WI38 (cell line): ENCODE measurements around the gene CNDP1.

Source experiments
- H3K4me3 ChIP-seq: 2 replicates; pipeline ENCODE4 v1.5.1; 2011; ENCODE audit warnings: low read depth, mild to moderate bottlenecking, control low read depth, low read length
- TF ChIP-seq, protein P1 (sequence below): IDR thresholded peaks from 2 replicates; pipeline ENCODE4 v1.5.1; 2012; ENCODE audit warnings: low read depth, mild to moderate bottlenecking, control low read depth, low read length

CNDP1 gene

DNA sequence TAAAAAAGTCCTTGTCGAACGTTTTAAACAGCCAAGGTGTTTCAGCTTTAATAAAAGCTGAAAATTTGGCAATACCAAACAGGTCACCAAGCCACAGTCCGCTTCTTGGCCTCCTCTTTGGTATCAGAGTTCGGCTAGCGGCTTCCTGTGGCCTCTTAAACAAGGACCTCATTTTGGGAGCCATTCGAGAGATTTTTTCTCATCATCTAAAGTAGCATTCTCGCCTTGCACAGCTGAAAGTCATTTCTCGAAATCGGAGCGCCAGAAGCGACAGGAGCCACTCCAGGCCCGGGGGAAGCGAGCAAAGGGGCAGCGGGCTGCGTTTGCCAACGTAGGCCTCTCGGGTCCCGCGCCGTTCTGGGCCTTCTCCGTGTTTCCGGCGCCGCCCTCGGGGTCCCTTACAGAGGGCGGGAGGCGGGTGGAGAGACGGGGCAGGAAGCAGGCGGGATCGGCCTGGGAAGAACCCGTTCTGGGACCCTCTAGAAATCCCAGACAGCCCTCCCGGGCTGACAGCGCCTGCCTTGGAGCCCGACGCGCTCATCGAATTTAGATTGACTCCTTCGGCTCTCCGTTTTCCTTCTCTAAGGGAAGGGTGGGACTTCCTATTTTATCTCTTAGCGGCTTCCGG, 62.8 kb downstream of the CNDP1 start:
- TF ChIP-seq, protein P1, sequence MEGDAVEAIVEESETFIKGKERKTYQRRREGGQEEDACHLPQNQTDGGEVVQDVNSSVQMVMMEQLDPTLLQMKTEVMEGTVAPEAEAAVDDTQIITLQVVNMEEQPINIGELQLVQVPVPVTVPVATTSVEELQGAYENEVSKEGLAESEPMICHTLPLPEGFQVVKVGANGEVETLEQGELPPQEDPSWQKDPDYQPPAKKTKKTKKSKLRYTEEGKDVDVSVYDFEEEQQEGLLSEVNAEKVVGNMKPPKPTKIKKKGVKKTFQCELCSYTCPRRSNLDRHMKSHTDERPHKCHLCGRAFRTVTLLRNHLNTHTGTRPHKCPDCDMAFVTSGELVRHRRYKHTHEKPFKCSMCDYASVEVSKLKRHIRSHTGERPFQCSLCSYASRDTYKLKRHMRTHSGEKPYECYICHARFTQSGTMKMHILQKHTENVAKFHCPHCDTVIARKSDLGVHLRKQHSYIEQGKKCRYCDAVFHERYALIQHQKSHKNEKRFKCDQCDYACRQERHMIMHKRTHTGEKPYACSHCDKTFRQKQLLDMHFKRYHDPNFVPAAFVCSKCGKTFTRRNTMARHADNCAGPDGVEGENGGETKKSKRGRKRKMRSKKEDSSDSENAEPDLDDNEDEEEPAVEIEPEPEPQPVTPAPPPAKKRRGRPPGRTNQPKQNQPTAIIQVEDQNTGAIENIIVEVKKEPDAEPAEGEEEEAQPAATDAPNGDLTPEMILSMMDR, result no peak
- peak overlapping the region; percentile 89 for H3K4me3 ChIP-seq

DNA sequence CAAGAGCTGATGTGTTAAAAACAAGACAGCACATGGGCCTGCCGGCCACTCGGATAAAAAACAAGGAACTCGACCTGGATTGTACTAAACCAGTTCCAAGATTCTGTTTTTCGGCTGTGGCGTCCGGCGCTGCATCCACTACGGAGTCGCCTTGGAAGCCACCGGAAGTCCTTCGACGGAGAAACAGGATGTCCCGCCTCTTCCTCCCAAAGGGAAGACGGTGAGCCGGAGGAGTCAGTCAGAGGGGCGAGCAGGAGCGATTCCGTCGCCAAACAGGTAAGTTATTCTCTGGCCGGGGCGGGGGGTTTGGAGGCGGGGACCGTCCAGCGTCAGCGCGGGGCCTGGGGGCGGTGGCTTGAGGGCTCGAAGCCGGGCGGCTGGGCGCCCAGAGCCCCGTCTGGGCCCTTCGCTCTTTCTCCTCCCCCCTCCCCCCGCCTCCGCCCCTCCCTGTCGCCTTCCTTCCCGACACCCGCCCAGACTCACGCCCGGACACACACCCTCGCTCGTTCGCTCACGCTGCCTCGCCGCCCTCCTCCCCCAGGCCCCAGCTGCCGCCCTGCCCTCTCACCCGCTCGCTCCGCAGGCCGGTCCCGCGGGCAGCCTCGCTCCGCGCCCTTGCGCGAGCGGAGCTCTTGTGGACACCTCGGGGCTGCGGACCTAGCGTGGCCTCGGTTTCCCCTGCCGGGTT, 63.5 kb downstream of the CNDP1 start, which contains the start of gene ZNF407:
TSS of gene ZNF407 (plus strand) at position 209 of the 688 bp plus-strand sequence. CDS start 33,150 bp downstream, outside the sequence.
- TF ChIP-seq, protein P1, result no peak
- peak within 1 kb of the TSS; percentile 89 for H3K4me3 ChIP-seq

DNA sequence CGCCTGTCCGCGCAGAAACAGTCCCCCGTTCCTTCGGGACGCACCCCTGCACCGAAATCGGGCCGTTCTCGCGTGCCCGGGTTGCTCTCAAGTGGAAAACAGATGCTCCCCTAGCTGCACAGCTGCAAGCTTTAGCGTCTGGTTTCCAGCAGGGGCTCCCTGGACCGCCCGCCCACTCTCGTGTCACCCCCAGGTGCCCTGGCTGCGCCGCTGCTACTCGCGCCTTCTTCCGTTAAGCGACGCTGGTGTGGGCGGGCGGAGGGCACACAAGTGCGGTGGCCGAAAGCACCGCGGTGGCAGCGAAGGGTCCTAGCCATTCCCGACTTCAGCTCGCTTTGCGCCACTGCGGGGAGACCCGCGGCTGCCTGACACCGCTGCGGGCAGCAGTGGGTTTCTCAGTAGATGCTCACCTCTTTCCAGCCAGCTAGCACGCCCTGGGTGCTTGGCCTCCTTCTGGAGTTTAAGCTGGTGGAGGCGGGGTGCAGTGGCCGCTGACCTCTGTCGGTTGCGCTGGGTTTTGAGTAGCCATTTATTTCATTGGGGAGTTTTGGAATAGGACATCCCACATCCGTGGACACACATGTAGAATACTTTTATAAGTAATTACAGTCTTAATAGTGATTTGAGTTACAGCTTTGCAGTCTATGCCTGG, 64.2 kb downstream of the CNDP1 start:
- TF ChIP-seq, protein P1, result no peak
- peak overlapping the region; percentile 89 for H3K4me3 ChIP-seq

DNA sequence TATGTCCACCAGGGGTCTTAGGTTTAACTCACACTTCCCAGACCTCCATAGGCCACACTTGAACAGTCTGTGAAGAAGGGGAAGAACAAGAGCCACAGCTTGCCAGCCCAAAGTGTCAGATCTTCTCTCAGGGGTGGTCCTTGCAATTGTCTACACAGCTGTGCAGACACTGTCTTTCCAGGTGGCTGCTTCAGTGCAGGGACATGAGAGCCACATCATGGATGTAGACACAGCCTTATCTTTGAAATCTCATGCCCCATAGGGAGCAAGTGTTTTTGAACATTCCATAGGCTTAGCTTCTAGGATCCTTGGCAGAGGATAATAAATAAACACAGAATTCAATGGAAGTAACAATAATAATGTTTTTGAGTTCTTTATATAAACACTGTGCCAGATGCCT, 70.1 kb downstream of the CNDP1 start:
- TF ChIP-seq, protein P1, result no peak
- H3K4me3 ChIP-seq, result 0 out of 2 replicates have a peak overlapping the region, but pooled peaks have one; percentile 8

DNA sequence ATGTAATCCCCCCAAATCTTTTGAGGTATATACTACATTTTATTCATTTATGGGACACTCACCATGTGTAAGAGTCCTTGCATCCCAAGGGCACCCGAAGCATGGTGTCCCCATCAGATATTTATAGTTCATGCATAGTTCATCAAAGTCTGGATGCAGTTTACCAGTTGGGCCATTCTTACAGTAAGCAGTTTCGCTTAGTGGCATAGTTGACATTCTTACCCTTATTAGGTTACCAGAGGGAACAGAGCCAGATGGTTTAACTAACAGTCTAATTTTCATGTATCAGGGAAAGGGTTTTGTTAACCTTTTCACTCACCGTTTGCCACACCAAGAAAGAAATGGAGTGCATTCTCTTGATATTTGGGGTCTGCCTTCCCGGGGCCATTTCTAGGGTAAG, 70.5 kb downstream of the CNDP1 start:
- TF ChIP-seq, protein P1, result no peak
- no peak overlapping the region for H3K4me3 ChIP-seq

DNA sequence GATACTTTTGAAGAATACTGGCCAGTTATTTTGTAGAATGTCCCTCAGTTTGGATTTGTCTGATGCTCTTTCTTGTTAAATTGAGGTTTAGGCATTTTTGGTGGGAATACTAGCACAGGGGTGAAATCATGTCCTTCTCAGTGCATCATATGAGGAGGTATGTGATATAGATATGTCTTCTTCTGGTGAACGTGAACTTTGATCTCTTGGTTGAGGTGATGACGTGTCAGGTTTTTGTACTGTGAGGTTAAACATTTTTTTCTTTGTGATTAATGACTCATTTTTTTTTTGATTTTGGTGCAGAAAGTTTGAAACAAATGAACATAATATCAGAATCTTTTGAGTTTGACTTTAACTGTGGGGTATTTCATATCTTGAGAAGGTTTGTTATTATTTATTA, 74.4 kb downstream of the CNDP1 start:
- no peak overlapping the region for H3K4me3 ChIP-seq
- TF ChIP-seq, protein P1, result no peak

DNA sequence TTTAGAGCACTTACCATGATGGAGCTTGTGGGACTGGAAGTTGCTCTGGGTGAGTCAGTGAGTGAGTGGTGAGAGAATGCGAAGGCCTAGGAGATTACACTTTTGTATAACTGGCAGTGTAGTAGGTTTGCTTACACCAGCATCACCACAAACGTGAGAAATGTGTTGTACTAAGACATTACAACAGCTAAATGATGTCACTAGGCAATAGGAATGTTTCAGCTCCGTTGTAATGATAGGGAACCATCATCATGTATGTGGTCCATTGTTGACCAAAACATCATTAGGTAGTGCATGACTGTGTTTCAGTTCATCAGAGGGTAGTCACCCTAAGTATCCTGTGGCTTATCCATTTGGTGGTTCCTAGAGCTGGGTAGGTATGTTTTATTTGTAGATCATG, 75.2 kb downstream of the CNDP1 start:
- no peak overlapping the region for H3K4me3 ChIP-seq
- TF ChIP-seq, protein P1, result no peak
